Inferior parietal cortex (tissue), 1 donor: ENCODE data around the gene TOR1AIP2.

Experiments used
- DNase-seq: peaks from one replicate; pipeline ENCODE4 v3.0.0-alpha.2; 2016; ENCODE audit errors: extremely low spot score

The TOR1AIP2 gene

DNA sequence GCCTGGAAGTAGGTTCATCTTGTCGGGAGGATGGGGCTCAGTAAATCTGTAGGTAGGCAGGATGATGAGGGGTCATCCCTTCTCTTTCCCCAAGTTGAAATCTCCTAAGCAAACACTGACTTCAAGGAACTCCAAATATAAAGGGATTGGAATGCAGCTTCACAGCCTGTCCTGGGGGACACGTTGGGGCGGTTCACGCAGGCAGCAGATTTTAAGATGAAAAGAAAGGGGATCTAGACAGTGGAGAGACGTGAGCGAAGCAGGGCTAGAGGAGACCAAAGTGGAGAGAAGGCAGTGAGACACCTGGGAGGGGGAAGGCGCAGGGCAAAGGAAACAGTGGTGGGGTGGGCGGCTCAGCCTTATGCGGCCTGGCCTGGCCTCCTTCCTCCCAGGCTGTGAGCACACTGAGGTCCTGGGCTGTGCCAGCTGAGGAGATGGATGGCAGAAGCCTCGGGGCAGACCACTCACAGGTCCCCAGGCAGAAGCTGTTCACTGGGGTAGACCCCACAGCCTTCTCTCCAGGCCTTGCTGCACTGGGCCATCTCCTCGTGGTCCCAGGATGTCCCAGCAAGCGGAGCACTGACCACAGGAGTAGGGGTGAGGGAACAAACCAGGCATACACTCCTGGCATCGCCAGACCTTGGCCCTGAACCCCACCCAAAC lies 51.7 kb downstream of the TOR1AIP2 start:
- no peak for DNase-seq

DNA sequence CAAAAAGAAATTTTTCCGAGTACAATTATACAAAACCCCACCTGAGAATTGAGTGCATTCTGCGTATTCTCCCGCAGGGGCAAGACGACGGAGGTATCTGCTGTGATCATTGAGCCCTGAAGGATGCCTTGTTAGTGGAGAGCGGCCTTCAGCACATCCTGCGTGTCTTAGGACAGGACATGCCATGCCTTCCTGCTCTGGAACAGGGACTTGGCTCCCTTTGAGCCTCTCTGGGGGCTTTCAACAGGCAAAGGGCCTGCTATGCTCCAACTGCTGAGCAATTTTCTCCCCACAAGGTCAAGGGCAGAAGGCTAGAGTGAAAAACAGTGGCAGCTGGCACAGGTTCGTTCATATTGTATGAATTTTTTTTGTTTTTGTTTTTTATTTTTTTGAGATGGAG lies 52.4 kb downstream of the TOR1AIP2 start:
- no peak for DNase-seq

DNA sequence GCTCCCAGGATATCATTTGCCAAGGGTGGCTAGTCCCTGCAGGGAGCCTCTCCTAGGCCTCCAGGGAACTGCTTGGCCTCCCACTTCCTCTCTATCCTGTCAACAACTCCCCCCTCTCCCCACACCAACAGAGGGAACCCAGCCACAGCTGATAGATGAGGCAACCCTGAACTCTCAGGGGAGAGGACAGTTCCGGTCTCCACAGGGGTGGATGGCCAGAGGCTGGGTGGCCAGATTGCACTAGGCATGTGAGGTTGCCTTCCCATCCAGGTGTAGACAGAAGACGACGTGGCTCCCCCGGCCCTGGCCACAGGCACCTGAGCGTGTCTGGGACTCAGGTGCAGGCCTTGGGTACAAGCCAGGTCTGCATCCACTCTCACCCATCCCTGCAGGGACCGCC lies 53.3 kb downstream of the TOR1AIP2 start:
- DNase-seq = no peak

DNA sequence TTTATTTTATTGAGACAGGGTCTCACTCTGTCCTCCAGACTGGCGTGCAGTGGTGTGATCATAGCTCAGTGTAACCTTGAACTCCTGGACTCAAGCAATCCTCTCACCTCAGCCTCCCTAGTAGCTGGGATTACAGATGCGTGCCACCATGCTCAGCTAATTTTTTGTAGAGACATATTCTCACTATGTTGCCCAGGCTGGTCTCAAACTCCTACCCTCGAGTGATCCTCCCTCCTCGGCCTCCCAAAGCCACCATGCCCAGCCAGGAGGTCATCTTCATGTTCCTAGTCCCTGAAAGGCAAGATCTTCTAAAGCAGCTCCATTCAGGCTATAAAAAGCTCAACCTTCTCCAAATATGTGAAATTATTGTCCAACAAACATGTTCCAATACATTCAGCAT lies 53.9 kb downstream of the TOR1AIP2 start:
- no peak for DNase-seq

DNA sequence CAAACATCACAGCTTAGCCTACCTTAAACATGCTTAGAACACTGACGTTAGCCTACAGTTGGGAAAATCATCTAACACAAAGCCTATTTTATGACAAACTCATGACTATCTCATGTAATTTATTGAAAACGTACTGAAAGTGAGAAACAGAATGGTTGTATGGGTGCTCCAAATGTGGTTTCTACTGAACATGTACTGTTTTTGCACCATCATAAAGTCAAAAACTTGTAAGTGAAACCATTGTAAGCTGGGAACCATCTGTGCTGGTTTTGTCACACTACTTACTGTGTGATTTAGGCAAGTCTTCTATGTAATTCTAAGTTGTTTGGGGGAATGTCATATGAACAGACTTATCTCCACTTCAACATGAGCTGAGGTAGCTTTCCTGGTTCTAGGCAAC lies 55.5 kb downstream of the TOR1AIP2 start:
- no peak for DNase-seq

DNA sequence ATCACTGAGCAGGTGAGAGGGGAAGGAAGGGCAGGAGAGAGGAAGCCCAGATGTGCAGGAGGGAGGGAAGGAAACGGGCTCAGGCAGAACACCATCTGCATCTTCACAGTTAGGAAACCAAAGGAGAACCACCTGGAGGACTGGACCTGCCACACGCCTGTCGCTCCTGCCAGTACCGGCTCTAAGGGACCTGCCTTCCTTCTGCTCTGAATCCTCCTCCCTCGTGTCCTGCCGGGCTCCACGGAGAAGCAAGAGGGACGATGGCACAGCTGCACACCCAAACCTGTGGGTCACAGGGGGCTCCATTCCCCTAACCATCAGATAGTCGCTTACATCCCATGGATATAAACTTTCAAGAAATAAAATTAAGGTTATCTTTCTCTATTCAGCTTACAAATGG lies 56.1 kb downstream of the TOR1AIP2 start:
- no peak for DNase-seq

DNA sequence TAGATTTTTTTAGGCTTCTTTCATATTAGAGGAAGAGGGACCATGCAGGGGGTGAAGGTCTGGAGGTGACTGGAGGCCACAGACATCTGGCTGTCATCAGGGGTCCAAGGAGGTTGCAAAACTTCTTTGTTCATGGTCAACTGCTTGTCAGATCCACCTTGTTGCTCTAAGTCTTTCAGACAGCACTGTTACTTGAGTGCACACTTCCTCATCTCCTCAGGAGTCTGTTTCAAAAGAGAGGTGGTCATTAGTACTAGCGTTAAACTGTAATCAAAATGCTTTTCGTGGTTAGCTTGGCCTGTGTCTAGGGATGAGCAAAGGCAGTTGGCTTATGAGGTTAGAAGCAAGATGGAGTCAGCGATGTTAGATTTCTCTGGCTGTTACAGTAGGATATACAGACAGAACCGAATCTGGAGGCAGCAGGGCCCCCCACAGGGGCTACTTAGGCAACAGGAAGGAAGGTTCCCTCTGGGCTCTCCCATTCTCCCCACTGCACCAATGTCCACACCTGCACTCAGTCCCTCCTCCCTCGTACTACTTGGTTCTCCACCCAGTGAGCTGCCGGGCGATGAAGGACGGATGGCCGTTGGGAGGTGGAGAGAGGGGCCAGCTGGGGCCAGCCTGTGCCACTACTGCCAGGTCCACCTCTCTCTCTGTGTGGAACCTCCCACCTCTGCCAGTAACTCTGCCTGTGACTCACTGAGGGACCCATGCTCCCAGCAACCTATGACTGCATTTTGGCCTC lies 57.2 kb downstream of the TOR1AIP2 start:
- DNase-seq = no peak

DNA sequence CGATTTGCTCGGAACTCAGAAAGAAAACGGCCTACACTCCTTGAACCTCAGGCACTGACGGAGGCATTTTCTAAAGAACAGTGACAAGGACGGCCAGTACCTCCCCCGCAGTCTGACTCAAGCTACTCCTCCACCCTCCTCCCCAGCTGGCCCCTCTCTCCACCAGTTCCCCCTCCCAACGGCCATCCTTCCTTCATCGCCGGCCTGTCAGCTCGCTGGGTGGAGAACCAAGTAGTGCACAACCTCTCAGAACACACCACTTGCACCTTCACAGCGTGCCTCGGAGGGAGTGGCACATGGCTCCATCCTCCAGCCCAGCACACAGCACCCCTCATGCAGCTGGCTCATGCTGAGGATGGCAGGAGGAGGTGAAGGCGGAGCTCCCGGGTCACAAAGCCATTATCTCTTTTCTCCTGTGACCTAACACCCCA lies 58.8 kb downstream of the TOR1AIP2 start:
- no peak for DNase-seq

DNA sequence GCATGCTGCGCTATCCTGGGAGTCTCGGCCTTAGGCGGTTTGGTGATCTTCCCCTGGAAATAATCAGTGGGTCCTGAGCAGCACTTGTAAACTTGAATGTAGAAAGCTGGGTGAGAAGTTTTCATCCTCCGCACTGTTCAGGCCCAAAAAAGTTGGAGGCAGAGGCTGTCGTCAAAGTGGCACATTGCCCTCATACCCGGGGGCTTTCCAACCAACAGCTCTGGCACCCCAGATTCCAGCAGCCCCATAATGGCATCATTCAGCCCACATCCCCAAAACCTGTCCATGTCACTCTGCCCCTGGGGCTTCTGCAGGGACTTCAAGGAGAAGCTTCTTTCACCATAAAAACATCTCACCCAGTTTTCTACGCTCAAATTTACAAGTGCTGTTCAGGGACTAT lies 59.3 kb downstream of the TOR1AIP2 start:
- no peak for DNase-seq

DNA sequence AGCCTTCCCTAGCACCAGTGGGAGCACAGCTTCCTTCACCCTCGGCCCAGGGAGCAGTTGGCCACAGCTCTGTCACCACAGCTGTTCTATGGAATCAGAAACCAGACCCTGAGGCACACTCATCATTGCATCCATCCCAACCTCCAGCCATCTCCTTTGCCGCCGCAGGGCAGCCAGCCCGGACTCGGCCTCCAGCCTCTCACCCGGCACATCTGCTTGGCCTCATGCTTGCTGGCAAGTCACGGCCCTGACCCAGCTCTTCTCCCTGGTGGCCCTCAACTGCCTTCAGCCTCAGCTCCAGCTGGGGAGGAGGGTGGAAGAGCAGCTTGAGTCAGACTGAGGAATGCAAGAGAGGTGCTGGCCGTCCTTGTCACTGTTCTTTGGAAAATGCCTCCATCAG lies 59.8 kb downstream of the TOR1AIP2 start:
- DNase-seq = no peak

DNA sequence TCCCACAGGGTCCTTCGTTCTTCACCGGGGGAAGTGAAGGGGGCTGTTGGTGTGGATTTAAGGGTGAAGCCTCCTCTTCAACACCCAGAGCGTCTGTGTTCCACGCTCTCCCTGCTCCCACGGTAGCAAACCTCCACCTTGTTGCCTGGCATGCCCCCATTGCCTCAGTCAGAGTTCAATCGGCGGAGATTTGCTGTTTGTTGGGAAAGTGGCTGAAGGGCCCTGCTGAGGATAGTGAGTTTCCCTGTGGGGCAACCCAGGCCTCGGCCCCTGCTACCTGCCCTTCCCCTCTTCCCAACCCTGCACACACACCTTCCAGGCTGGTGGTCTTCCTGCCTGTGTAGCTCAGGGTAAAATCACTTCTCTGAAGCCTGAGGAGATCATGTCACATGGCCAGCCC lies 60.5 kb downstream of the TOR1AIP2 start:
- no peak for DNase-seq

DNA sequence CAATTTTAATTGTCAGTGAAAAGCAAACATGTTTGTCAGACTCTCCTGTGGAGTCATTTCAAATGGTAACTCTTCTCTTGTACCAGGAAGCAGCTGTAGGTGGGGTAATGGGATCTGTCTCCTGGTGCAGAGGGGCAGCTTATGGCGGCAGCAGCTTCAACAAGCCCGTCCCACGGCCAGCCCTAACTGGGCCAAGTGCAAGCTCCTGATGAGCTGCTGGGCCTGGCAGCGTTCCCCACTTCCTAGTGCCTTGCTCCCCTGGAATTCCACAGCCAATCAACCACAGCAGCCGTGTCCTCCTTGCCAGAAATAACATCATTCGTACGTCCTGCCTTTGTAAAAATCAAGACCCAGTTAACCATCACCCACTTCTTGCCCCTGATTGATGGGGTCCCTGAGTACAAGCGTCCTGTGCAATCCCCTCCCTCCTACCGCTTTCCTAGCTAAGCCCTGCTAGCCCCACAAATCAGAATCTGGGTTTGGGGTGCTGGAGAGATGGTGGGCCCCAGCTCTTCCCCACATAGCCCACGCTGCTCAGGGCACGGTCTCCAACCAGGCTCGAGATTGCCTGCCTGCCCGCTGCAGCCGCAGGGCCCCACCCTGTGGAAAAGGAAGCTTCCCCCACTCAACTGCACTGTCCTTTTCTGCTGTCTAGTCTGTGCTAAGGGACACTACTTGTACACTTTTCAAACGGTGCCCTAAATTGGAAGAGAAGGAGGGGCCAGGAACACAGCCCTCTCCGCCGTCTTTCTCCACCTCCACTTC lies 61.2 kb downstream of the TOR1AIP2 start:
- no peak for DNase-seq

DNA sequence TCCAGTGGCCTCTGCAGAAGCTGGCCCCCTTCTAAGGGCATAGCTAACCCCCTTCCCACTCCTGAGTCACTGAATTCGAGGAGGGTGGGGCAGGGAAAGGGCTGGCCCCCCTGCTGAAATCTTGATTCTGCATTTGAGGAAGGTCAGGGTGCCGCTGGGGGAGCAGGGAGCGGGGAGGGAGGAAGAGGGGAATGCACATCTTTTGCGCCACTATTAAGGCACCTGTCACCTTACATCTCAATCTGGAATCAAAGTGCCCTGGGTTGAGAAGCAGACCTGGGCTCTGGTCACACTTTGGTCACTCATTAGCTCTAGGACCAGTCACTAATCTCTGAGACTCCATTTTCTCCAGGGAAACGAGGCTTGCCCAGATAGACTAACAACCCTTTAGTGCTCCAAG lies 62.0 kb downstream of the TOR1AIP2 start:
- no peak for DNase-seq

DNA sequence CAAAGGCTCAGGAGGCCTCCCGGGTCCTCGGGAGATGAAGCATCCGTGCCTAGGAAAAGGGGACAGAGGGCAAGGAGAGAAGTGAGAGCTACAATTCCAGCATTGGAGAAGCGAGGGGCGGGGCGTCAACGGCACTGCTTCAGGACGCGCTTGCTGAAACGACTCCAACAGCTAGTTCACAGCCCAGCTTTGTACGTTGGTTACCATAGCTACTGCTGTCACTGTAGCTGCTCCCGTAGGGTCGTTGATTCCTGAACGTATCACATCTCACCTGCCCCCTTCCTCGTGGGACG lies 63.1 kb downstream of the TOR1AIP2 start:
- DNase-seq = no peak

DNA sequence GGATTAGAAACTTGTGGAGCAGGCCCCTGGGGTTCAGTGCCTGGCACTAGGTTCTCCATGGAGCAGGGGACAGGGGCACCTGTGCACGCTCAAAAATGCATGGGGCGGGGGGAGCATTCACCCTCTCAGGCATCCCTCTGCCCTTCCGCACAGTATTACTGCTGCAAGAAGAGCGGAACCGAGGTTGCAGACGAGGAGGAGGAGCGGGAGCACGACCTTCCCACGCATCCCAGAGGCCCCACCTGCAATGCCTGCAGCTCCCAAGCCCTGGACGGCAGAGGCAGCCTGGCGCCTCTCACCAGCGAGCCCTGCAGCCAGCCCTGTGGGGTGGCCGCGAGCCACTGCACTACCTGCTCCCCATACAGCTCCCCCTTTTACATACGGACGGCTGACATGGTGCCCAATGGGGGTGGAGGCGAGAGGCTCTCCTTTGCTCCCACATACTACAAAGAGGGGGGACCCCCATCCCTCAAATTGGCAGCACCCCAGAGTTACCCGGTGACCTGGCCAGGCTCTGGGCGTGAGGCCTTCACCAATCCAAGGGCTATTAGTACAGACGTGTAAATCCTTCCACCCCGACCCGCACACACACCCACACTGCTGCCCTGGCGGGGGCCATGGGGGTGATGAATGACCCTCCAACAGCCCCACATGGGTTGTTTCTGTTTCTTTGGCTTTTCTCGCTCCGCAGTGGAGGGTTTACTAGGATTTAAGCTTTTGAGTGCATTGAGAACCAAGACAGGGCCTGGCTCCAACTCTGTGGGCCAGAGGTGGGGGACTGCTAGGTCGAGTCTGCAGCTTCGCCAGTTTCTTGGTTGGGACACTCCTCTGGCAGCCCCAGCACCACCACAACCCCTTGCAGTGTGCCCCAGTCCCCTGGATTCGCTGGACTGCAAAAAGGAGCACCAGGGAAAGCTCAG lies 63.7 kb downstream of the TOR1AIP2 start:
- no peak for DNase-seq

DNA sequence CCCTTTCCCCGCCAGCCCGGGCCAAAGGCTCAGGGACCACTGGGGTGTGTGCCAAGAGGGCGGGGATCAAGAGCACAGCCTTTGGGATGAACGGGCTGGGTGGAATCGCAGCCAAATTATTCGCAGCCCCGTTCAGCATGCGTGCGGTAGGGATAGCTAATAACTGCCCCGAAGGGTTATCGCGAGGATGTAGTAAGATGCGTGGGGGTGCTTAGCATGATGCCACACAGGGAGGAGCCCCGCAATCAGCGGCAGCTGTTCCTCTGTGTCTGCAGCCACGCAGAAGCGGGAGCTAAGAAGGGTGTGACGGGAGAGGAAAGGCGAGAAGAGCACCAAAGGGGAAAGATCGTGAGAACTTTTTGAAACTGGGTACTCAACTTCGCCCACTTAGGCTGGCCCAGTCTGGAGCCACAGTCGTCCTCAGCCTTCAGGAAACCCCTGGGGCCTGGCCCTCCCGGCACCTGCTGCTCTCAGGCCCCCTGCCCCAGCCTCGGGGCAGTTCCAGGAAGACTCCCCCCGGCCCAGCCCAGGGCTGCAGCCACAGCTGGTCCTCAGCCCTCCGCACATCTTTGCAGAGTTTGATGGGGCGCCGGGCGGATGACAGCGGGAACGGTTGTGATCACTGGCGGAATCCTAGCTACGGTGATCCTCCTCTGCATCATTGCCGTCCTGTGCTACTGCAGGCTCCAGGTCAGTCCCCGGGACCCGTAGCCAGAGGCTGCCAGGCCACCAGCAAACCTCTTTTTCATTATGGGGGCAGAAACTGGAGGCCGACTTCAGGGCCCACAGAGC lies 64.9 kb downstream of the TOR1AIP2 start:
- no peak for DNase-seq

DNA sequence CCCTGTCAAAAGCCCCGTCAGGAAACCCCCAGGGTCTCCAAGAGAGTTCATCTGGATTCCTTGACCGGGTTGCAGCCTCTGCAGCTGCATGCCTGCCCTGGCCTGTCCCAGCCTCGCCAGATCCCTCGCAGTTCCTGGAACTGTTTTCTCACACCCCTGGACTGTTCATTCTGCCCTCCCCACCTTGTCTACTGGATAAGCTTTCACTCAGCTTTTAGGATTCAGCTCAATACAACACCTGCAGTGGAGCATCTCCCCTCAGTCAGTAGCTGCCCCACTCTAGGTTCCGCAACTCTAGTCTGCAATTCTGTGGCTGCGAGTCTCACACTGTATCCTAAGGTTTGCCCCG lies 67.3 kb downstream of the TOR1AIP2 start:
- no peak for DNase-seq

DNA sequence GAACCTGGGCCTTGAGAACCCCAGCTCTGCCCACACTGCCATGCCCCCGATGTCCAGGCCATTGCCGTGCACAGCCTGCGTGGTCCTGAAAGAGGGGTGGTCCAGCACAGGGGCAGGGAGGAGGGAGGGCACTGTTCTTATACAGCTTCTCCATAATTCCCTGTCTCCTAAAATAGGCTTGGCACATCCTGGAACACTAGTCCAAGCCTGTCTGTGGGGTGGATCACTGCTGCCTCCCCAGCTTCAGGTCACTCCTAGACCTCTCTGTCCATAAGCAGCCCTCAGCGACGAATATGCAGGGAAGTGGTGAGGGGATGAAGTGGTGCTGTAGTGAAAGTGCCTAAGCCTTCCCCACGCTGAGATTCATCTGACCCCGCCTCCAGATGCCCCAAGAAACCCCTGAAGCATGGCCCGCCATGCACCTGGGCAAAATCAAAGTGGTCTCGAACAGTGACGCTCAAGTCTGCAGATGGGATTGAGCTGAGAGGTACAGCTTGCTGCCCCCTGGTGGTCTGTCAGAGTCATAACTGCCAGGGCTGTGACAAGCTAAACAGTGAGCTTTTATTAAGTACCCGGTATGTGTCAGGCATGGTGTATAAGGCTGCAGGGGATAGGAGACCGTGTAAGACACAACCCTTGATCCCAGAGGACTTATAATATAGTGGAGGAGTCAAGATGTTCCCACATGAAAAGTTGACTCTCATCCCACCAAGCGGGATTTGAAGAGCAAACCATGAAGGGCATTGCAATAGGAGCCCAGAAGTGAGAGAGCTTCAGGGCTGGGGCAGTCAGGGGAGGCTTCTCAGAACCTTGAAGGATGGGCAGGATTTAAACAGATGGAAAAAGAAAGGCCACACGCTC lies 67.9 kb downstream of the TOR1AIP2 start:
- DNase-seq = peak; percentile 79

DNA sequence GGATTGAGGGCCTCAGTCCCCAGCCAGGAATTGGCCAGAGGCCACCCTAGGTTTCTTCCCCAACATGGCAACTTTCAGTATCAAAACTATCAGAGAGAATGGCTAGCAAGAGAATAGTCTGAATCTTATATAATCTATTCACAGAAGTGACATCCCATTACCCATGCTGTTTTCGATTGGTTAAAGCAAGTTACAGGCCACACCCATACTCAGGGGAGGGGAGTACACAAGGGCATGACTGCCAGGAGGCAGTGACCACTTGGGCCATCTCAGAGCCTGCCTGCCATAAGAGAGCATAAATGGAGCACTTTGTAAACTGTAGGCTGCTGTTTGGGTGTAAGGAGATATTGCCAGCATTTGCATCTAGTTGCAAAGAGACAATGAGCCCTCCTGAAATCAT lies 69.1 kb downstream of the TOR1AIP2 start:
- DNase-seq = no peak
